ENCODE data around the gene CLIC5. TPM values are rescaled to one million over a fixed set of nuclear protein-coding genes. Genes with fewer than 3 reads are reported as not detected.

Gene CLIC5
- total RNA-seq, 4 donors from 2014 or later: 18.2 to 128 (median 119) TPM

GRCh38 chr6:45917439-45917838 lies 98.2 kb downstream of the CLIC5 start:
- Histone ChIP-seq H3K27me3 (no peaks in the 10 kb centered on the region), H3K9me3 (no peaks in the 10 kb centered on the region), H3K4me1 (no peaks in the 10 kb centered on the region), H3K36me3 (peaks cover 0 to 25% (median 0%) of the 10 kb centered on the region in 3 donors), H3K4me3 (no peak overlapping the region), H3K27ac (no peak overlapping the region)
- TF ChIP-seq CTCF (IDR thresholded peaks at IDR 0.05): no peak
- no peak for TF ChIP-seq POLR2A (IDR thresholded peaks at IDR 0.05)
- no peak for DNase-seq

- no peaks in the 10 kb centered on the region for H3K27me3 ChIP-seq
- H3K4me1 ChIP-seq: no peaks in the 10 kb centered on the region
- TF ChIP-seq POLR2A (IDR thresholded peaks at IDR 0.05) (no peak), CTCF (IDR thresholded peaks at IDR 0.05) (no peak)
- DNase-seq: no peak
- no peak overlapping the region for H3K4me3 ChIP-seq
- H3K9me3 ChIP-seq: no peaks in the 10 kb centered on the region
- no peak overlapping the region for H3K27ac ChIP-seq
- H3K36me3 ChIP-seq: peaks cover 0 to 31% (median 0%) of the 10 kb centered on the region in 3 donors
These were observed 99.0 kb downstream of the CLIC5 start for GRCh38 chr6:45916692-45917091.

GRCh38 chr6:45915780-45916468 lies 99.7 kb downstream of the CLIC5 start:
- Histone ChIP-seq H3K4me3 (no peak overlapping the region), H3K9me3 (no peaks in the 10 kb centered on the region), H3K27me3 (no peaks in the 10 kb centered on the region), H3K4me1 (no peaks in the 10 kb centered on the region), H3K27ac (no peak overlapping the region), H3K36me3 (peaks cover 0 to 36% (median 0%) of the 10 kb centered on the region in 3 donors)
- TF ChIP-seq POLR2A (IDR thresholded peaks at IDR 0.05) (no peak), CTCF (IDR thresholded peaks at IDR 0.05) (no peak)
- no peak for DNase-seq

GRCh38 chr6:45911691-45912090 lies 104.0 kb downstream of the CLIC5 start:
- no peak for TF ChIP-seq POLR2A (IDR thresholded peaks at IDR 0.05)
- TF ChIP-seq CTCF (IDR thresholded peaks at IDR 0.05): no peak
- H3K27ac ChIP-seq: no peak overlapping the region
- peaks cover 0 to 29% (median 0%) of the 10 kb centered on the region in 3 donors for H3K36me3 ChIP-seq
- no peak for DNase-seq
- no peak overlapping the region for H3K4me3 ChIP-seq
- H3K27me3 ChIP-seq: no peaks in the 10 kb centered on the region
- H3K4me1 ChIP-seq: no peaks in the 10 kb centered on the region
- H3K9me3 ChIP-seq: no peaks in the 10 kb centered on the region

- Histone ChIP-seq H3K27me3 (no peaks in the 10 kb centered on the region), H3K27ac (no peak overlapping the region), H3K4me1 (no peaks in the 10 kb centered on the region), H3K9me3 (no peaks in the 10 kb centered on the region), H3K36me3 (peaks cover 0 to 11% (median 0%) of the 10 kb centered on the region in 3 donors), H3K4me3 (no peak overlapping the region)
- DNase-seq: no peak
- TF ChIP-seq CTCF (IDR thresholded peaks at IDR 0.05): no peak
- no peak for TF ChIP-seq POLR2A (IDR thresholded peaks at IDR 0.05)
These were observed 111.7 kb downstream of the CLIC5 start for GRCh38 chr6:45903959-45904358.
